ENCODE data around the gene DTX3L. TPM values are rescaled to one million over a fixed set of nuclear protein-coding genes. Genes with fewer than 3 reads are reported as not detected.

DTX3L gene
- total and polyA plus RNA-seq, 2 of the 13 experiments (the other 11 are each of a cell fraction or from before 2014, with no cell fraction given), result 2.5 to 10.9 TPM

DNA sequence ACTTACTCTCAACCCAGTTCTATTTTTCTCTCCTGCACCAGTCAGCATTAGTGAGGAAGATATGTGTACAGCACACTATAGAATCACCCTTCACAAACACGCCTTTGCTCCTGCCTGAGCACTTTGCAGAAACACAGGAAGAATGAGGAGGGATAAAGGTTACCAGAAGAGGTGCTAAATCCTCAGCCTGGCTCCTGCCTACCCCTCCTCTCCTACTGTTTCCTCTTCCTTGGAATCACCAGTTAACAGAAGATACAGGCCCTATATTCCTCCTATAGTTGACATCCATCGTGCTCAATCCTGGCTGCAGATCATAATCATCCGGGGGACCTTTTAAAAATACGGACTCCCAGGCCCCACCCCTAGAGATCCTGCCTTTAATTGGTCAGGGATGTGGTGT, 42.2 kb downstream of the DTX3L start:
- WGBS (ENCODE audit: low lambda C conversion rate), result 56% methylated on average over 4 of the region's 4 CpGs
- no peak for TF ChIP-seq ZNF564 (CRISPR knock-in tag; IDR thresholded peaks at IDR 0.05)
- TF ChIP-seq SUZ12 (IDR thresholded peaks at IDR 0.05; ENCODE audit: low read depth, low read length), result no peak
- TF ChIP-seq SIX1 (CRISPR knock-in tag; IDR thresholded peaks at IDR 0.05; ENCODE audit: borderline replicate concordance), result no peak
- TF ChIP-seq ZNF572 (CRISPR knock-in tag; IDR thresholded peaks at IDR 0.05), result no peak
- TF ChIP-seq MBNL3 (CRISPR knock-in tag; conservative IDR thresholded peaks at IDR 0.05), result no peak
- TF ChIP-seq HOXA3 (CRISPR knock-in tag; IDR thresholded peaks at IDR 0.05), result no peak
- TF ChIP-seq ZNF770 (CRISPR knock-in tag; IDR thresholded peaks at IDR 0.05), result no peak
- TF ChIP-seq ATF2 (CRISPR knock-in tag; IDR thresholded peaks at IDR 0.05), result no peak
- no peak for TF ChIP-seq TCF7 (IDR thresholded peaks at IDR 0.05; ENCODE audit: low read depth)
- TF ChIP-seq, protein P1, sequence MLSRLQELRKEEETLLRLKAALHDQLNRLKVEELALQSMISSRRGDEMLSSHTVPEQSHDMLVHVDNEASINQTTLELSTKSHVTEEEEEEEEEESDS (CRISPR knock-in tag; IDR thresholded peaks at IDR 0.05; ENCODE audit: borderline replicate concordance), result no peak
- no peak for TF ChIP-seq TBP (CRISPR knock-in tag; IDR thresholded peaks at IDR 0.05)
- no peak for TF ChIP-seq SAFB2 (CRISPR knock-in tag; IDR thresholded peaks at IDR 0.05; ENCODE audit: borderline replicate concordance, low read depth)
- TF ChIP-seq NR2C2 (CRISPR knock-in tag; IDR thresholded peaks at IDR 0.05; ENCODE audit: borderline replicate concordance), result no peak
- TF ChIP-seq, protein P2, sequence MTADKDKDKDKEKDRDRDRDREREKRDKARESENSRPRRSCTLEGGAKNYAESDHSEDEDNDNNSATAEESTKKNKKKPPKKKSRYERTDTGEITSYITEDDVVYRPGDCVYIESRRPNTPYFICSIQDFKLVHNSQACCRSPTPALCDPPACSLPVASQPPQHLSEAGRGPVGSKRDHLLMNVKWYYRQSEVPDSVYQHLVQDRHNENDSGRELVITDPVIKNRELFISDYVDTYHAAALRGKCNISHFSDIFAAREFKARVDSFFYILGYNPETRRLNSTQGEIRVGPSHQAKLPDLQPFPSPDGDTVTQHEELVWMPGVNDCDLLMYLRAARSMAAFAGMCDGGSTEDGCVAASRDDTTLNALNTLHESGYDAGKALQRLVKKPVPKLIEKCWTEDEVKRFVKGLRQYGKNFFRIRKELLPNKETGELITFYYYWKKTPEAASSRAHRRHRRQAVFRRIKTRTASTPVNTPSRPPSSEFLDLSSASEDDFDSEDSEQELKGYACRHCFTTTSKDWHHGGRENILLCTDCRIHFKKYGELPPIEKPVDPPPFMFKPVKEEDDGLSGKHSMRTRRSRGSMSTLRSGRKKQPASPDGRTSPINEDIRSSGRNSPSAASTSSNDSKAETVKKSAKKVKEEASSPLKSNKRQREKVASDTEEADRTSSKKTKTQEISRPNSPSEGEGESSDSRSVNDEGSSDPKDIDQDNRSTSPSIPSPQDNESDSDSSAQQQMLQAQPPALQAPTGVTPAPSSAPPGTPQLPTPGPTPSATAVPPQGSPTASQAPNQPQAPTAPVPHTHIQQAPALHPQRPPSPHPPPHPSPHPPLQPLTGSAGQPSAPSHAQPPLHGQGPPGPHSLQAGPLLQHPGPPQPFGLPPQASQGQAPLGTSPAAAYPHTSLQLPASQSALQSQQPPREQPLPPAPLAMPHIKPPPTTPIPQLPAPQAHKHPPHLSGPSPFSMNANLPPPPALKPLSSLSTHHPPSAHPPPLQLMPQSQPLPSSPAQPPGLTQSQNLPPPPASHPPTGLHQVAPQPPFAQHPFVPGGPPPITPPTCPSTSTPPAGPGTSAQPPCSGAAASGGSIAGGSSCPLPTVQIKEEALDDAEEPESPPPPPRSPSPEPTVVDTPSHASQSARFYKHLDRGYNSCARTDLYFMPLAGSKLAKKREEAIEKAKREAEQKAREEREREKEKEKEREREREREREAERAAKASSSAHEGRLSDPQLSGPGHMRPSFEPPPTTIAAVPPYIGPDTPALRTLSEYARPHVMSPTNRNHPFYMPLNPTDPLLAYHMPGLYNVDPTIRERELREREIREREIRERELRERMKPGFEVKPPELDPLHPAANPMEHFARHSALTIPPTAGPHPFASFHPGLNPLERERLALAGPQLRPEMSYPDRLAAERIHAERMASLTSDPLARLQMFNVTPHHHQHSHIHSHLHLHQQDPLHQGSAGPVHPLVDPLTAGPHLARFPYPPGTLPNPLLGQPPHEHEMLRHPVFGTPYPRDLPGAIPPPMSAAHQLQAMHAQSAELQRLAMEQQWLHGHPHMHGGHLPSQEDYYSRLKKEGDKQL (CRISPR knock-in tag; IDR thresholded peaks at IDR 0.05; ENCODE audit: low read depth), result no peak
- no peak for TF ChIP-seq POLR2AphosphoS2 (IDR thresholded peaks at IDR 0.05; ENCODE audit: low read depth, low read length)
- no peak for TF ChIP-seq KDM6A (CRISPR knock-in tag; IDR thresholded peaks at IDR 0.05; ENCODE audit: low read depth)

More for the DNA sequence above, 42.2 kb downstream of the DTX3L start:
- Histone ChIP-seq H3K4me2 (ENCODE audit: low read depth, low read length) (no peak overlapping the region), H3K79me2 (ENCODE audit: insufficient read depth, low read length) (no peaks in the 10 kb centered on the region), H4K20me1 (ENCODE audit: insufficient read depth, low read length) (no peaks in the 10 kb centered on the region), H3K9me3 (ENCODE audit: low read length) (no peaks in the 10 kb centered on the region), H3K27me3 (ENCODE audit: control insufficient read depth in 1 of 2, insufficient read depth in 2 of 2, low read length in 2 of 2) (no peaks in the 10 kb centered on the region), H3K36me3 (replicated peaks in 1 of 2; ENCODE audit: control insufficient read depth in 1 of 2, insufficient read depth in 2 of 2, low read length in 2 of 2) (no peaks in the 10 kb centered on the region), H3K4me1 (ENCODE audit: insufficient read depth, low read length) (no peaks in the 10 kb centered on the region), H2AFZ (ENCODE audit: low read length) (no peak overlapping the region), H3K9ac (ENCODE audit: insufficient read depth, low read depth, low read length) (no peak overlapping the region), H3K27ac (ENCODE audit: extremely low read length, insufficient read depth, low read length) (no peak overlapping the region), H3K4me3 (replicated peaks in 1 of 3; ENCODE audit: insufficient read depth in 1 of 3, low read depth in 2 of 3, low read length in 3 of 3) (no peak overlapping the region)
- ATAC-seq (no peak), FAIRE-seq (no peak), DNase-seq (ENCODE audit: low spot score) (no peak)
- POLR2A ChIA-PET, result no interaction called here
- in situ Hi-C loops (cut with HindIII; ENCODE audit: extremely low pct_ligation_motif_present, low pct_unique_long_range_greater_than_20kb), result no loop called here
- no TSS peak for BruUV-seq (replicated peaks)
- CTCF ChIA-PET (ENCODE audit: low intra/inter-chr PET ratio, low total read pairs), result no interaction called here
- intact Hi-C loops (cut with micrococcal nuclease; ENCODE audit: unreplicated experiment), result no loop called here

Data from HepG2 (cell line).